NOMO-1 (cell line): ENCODE data around the gene PDLIM3.

Experiments
- DNase-seq, 2 experiments: peaks; one replicate each; lab custom pipeline; 2025; ENCODE audit not compliant: unreplicated experiment in 2 of 2; lab: John Stamatoyannopoulos, UW

The PDLIM3 gene

GRCh38 chr4:185472103-185472542 is 63.2 kb downstream of the PDLIM3 start:
- DNase-seq: no peak

- DNase-seq: peak; percentile 64 to 83
These were observed 63.8 kb downstream of the PDLIM3 start, which contains the start of gene CCDC110 for GRCh38 chr4:185471235-185472102. Gene CCDC110, minus strand, starts transcription at chr4:185471733. Its CDS starts 50 bp downstream, at chr4:185471683.

DNA sequence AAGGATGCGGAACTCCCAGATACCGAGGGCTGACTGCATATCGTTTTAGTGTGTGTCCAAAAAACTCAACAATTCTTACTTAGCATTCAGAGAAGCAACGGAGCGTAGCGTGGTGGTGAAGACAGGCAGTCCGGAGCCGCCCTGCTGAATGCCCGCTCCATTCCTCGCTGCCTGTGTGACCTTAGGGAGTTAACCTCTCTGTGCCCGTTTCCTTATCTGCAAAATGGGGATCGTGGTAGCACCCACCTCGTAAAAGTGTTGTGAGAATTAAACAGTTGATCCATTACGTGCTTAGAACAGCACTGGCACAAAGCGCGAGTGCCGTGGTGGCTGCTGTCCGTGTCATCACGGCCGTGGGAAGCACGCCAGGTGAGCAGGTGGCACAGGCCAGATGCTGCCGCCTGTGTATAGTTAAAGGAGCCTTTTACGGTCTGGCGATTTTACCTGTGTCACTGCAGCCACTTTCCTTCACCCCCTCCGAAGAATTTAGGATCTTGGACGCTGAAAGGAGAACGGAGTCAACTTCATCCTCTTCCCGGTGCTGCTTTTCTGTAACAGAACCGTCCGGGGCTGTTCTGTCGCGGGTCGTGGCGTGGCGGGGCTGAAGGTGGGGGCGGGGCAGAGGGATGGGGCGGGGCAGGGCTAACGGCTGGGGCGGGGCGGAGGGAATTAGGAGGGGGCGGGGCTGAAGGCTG is 64.7 kb downstream of the PDLIM3 start:
- DNase-seq: no peak

DNA sequence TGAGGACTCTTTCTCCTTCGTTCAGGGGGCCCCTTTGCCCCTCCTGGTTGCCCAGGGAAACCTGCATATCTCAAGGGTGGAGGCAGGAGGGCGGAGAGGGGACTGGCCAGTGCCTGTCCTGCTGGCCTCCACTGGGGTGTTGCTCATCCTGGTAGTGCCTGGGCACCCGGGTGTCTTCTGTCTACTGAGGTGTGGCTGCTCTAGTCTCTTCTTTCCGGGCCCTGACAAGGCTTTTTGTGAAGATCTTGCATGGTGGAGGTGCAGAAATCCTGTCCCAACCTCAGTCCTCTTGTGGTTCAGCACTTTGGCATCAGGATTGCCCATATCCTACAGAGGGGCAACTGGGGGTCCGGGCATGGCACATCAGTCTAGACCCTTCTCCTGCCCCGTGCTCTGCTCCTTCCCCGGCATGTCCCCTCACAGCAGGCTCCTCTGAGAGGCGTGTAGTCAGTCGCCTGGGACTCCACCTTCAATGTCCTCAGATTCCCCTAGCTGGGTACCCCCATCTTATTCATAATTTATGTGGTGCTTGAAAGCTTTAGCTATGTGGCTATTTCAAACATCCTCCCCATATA is 65.6 kb downstream of the PDLIM3 start:
- DNase-seq: no peak

- DNase-seq: no peak
These were observed 66.3 kb downstream of the PDLIM3 start for GRCh38 chr4:185468999-185469398.

GRCh38 chr4:185467991-185468390 is 67.3 kb downstream of the PDLIM3 start:
- no peak for DNase-seq

GRCh38 chr4:185467101-185467500 is 68.2 kb downstream of the PDLIM3 start:
- no peak for DNase-seq

DNA sequence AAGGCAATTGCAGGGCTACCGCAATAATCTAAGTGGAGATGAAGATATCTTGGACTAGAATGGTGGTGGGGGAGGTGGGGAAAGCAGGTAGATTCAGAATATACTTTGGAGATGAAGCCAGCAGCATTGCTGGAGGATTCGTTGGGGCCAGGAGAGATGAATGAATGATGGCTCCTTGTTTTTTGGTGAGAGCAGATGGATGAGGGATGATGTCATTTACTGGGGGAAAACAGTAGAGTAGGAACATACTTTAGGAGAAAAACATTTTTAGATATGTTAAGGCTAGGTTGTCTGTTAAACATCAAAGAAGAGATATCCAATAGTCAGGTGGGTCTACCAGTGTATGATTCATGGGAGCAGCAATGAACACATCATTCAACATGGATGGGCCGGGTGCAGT is 69.6 kb downstream of the PDLIM3 start:
- DNase-seq: no peak

DNA sequence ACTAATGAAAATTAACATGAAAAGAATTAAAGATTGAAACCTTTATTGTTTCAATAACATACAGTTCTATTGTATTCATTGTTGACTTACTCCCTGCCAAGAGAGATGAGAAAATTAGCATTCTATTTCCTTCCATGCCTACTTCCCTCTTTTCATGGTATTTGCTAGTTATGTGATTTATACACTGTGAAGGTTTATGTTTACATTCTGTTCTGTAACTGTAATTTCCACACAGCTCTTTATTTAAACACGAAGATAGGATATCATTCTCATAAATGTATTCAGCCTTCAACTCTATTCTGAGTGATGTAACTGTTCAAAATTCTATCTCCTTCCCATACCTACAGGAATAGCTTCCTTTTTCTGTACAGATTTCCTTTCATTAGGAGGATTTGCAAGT is 70.4 kb downstream of the PDLIM3 start:
- no peak for DNase-seq

DNA sequence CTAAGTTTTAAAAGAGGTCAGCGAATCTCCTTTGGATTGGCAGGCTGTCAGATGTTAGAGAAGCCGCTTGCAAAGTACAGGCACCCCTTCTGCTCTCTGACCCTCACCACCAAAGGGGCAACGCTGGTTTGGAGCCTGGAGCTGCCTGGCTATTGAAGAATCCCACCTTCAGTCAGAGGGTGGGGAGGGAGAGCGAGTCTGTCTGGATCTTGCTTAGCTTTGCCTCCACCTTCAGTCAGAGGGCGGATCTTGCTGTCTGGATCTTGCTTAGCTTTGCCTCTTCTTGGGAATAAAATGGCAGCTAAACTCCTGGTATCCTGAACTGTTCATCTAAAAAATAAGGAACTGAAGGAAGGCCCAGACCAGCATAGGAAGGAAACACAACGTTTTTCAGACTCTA is 71.1 kb downstream of the PDLIM3 start:
- no peak for DNase-seq

GRCh38 chr4:185463541-185463940 is 71.8 kb downstream of the PDLIM3 start:
- DNase-seq: no peak

DNA sequence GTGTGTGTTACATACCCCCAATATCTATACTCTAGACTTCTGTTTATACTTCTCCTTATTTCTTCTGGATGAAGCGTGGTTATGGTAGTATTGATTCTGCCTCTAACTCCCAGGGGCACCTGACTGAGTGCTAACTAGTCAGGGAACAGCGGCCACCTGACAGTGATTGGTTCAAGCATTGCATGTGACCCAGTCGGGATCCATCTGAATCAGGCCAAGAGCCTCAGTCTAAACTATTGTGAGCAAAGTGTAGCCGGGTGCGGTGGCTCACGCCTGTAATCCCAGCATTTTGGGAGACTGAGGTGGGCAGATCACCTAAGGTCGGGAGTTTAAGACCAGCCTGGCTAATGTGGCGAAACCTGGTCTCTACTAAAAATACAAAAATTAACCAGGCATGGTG is 73.7 kb downstream of the PDLIM3 start:
- DNase-seq: no peak

- DNase-seq: no peak
These were observed 78.2 kb downstream of the PDLIM3 start for GRCh38 chr4:185457136-185457535.

- DNase-seq: no peak
These were observed 79.2 kb downstream of the PDLIM3 start for GRCh38 chr4:185456131-185456530.
